GM18861 (cell line): ENCODE measurements around the gene GALNT9.

Source experiments
- ATAC-seq: cut with Tn5 transposase; IDR thresholded peaks from one replicate; pipeline ENCODE4 v1.9.1; 2021; ENCODE audit not compliant: unreplicated experiment

Gene GALNT9

GRCh38 chr12:132327336-132328171 lies 1.8 kb downstream of the GALNT9 start:
- no peak for ATAC-seq

GRCh38 chr12:132326646-132327045 lies 2.7 kb downstream of the GALNT9 start:
- no peak for ATAC-seq

- no peak for ATAC-seq
Measured at GRCh38 chr12:132325733-132326130, 3.7 kb downstream of the GALNT9 start.

- ATAC-seq, result no peak
Measured at GRCh38 chr12:132324841-132325732, 4.3 kb downstream of the GALNT9 start.

GRCh38 chr12:132324173-132324572 lies 5.2 kb downstream of the GALNT9 start:
- no peak for ATAC-seq

- no peak for ATAC-seq
Measured at GRCh38 chr12:132323171-132324010, 6.0 kb downstream of the GALNT9 start.

- no peak for ATAC-seq
Measured at GRCh38 chr12:132322206-132323132, 6.9 kb downstream of the GALNT9 start.

GRCh38 chr12:132321321-132322118 lies 7.9 kb downstream of the GALNT9 start:
- ATAC-seq, result no peak

GRCh38 chr12:132320767-132321211 lies 8.6 kb downstream of the GALNT9 start:
- no peak for ATAC-seq

GRCh38 chr12:132319991-132320570 lies 9.3 kb downstream of the GALNT9 start:
- ATAC-seq, result no peak

- ATAC-seq, result no peak
Measured at GRCh38 chr12:132319359-132319950, 9.9 kb downstream of the GALNT9 start.

GRCh38 chr12:132318618-132319033 lies 10.8 kb downstream of the GALNT9 start:
- ATAC-seq, result no peak

- ATAC-seq, result no peak
Measured at GRCh38 chr12:132318135-132318534, 11.3 kb downstream of the GALNT9 start.

- ATAC-seq, result no peak
Measured at GRCh38 chr12:132317233-132317938, 12.0 kb downstream of the GALNT9 start.

GRCh38 chr12:132316497-132317232 lies 12.7 kb downstream of the GALNT9 start:
- no peak for ATAC-seq

- ATAC-seq, result no peak
Measured at GRCh38 chr12:132315951-132316350, 13.4 kb downstream of the GALNT9 start.

- ATAC-seq, result no peak
Measured at GRCh38 chr12:132315507-132315906, 13.9 kb downstream of the GALNT9 start.
